ENCODE data around the gene GBE1.

Gene GBE1

GRCh38 chr3:81592101-81592500, 169.3 kb downstream of the GBE1 start:
- Mint-ChIP-seq H3K27me3 (ENCODE audit: low read depth) (no peaks in the 10 kb centered on the region), H3K4me3 (no peak overlapping the region), H3K36me3 (ENCODE audit: low read depth) (no peaks in the 10 kb centered on the region), H3K9me3 (no peaks in the 10 kb centered on the region), H3K4me1 (ENCODE audit: low read depth) (no peaks in the 10 kb centered on the region), H3K27ac (no peak overlapping the region)
- DNase-seq (ENCODE audit: low spot score), result no peak

GRCh38 chr3:81585937-81586336, 175.5 kb downstream of the GBE1 start:
- Mint-ChIP-seq H3K4me3 (no peak overlapping the region), H3K4me1 (ENCODE audit: low read depth) (peaks cover 4% of the 10 kb centered on the region), H3K27me3 (ENCODE audit: low read depth) (no peaks in the 10 kb centered on the region), H3K9me3 (no peaks in the 10 kb centered on the region), H3K36me3 (ENCODE audit: low read depth) (no peaks in the 10 kb centered on the region), H3K27ac (no peak overlapping the region)
- DNase-seq (ENCODE audit: low spot score), result no peak

GRCh38 chr3:81585056-81585455, 176.4 kb downstream of the GBE1 start:
- no peak overlapping the region for H3K27ac Mint-ChIP-seq
- peaks cover 4% of the 10 kb centered on the region for H3K4me1 Mint-ChIP-seq (ENCODE audit: low read depth)
- H3K4me3 Mint-ChIP-seq, result no peak overlapping the region
- no peaks in the 10 kb centered on the region for H3K27me3 Mint-ChIP-seq (ENCODE audit: low read depth)
- no peaks in the 10 kb centered on the region for H3K9me3 Mint-ChIP-seq
- no peaks in the 10 kb centered on the region for H3K36me3 Mint-ChIP-seq (ENCODE audit: low read depth)
- DNase-seq (ENCODE audit: low spot score), result no peak

GRCh38 chr3:81581966-81582599, 179.4 kb downstream of the GBE1 start:
- H3K4me3 Mint-ChIP-seq, result no peak overlapping the region

GRCh38 chr3:81580355-81580754, 181.1 kb downstream of the GBE1 start:
- H3K27me3 Mint-ChIP-seq (ENCODE audit: low read depth), result no peaks in the 10 kb centered on the region
- no peak overlapping the region for H3K4me3 Mint-ChIP-seq
- no peak overlapping the region for H3K27ac Mint-ChIP-seq
- H3K9me3 Mint-ChIP-seq, result no peaks in the 10 kb centered on the region
- no peaks in the 10 kb centered on the region for H3K36me3 Mint-ChIP-seq (ENCODE audit: low read depth)
- H3K4me1 Mint-ChIP-seq (ENCODE audit: low read depth), result peaks cover 4% of the 10 kb centered on the region
- no peak for DNase-seq (ENCODE audit: low spot score)

More at GRCh38 chr3:81581966-81582599, 179.4 kb downstream of the GBE1 start:
- no peak for DNase-seq (ENCODE audit: low spot score)
- Mint-ChIP-seq H3K36me3 (ENCODE audit: low read depth) (no peaks in the 10 kb centered on the region), H3K4me1 (ENCODE audit: low read depth) (peaks cover 4% of the 10 kb centered on the region), H3K27me3 (ENCODE audit: low read depth) (no peaks in the 10 kb centered on the region), H3K9me3 (no peaks in the 10 kb centered on the region), H3K27ac (no peak overlapping the region)

- H3K27ac Mint-ChIP-seq, result no peak overlapping the region
- no peak for DNase-seq (ENCODE audit: low spot score)
- H3K9me3 Mint-ChIP-seq, result no peaks in the 10 kb centered on the region
- no peaks in the 10 kb centered on the region for H3K36me3 Mint-ChIP-seq (ENCODE audit: low read depth)
- no peaks in the 10 kb centered on the region for H3K27me3 Mint-ChIP-seq (ENCODE audit: low read depth)
- no peak overlapping the region for H3K4me3 Mint-ChIP-seq
- no peaks in the 10 kb centered on the region for H3K4me1 Mint-ChIP-seq (ENCODE audit: low read depth)
These were observed 181.7 kb downstream of the GBE1 start for GRCh38 chr3:81579744-81580143.

GRCh38 chr3:81572201-81572756, 189.2 kb downstream of the GBE1 start:
- Mint-ChIP-seq H3K4me1 (ENCODE audit: low read depth) (peaks cover 11% of the 10 kb centered on the region), H3K9me3 (no peaks in the 10 kb centered on the region), H3K36me3 (ENCODE audit: low read depth) (peaks cover 15% of the 10 kb centered on the region), H3K27ac (no peak overlapping the region), H3K4me3 (no peak overlapping the region), H3K27me3 (ENCODE audit: low read depth) (no peaks in the 10 kb centered on the region)
- no peak for DNase-seq (ENCODE audit: low spot score)

- peaks cover 11% of the 10 kb centered on the region for H3K4me1 Mint-ChIP-seq (ENCODE audit: low read depth)
- H3K27ac Mint-ChIP-seq, result no peak overlapping the region
- H3K4me3 Mint-ChIP-seq, result no peak overlapping the region
- no peaks in the 10 kb centered on the region for H3K9me3 Mint-ChIP-seq
- peaks cover 14% of the 10 kb centered on the region for H3K36me3 Mint-ChIP-seq (ENCODE audit: low read depth)
- no peaks in the 10 kb centered on the region for H3K27me3 Mint-ChIP-seq (ENCODE audit: low read depth)
- no peak for DNase-seq (ENCODE audit: low spot score)
These were observed 193.1 kb downstream of the GBE1 start for GRCh38 chr3:81568378-81568777.

- Mint-ChIP-seq H3K4me3 (no peak overlapping the region), H3K9me3 (no peaks in the 10 kb centered on the region), H3K36me3 (ENCODE audit: low read depth) (peaks cover 5% of the 10 kb centered on the region), H3K4me1 (ENCODE audit: low read depth) (no peaks in the 10 kb centered on the region), H3K27ac (no peak overlapping the region), H3K27me3 (ENCODE audit: low read depth) (no peaks in the 10 kb centered on the region)
- no peak for DNase-seq (ENCODE audit: low spot score)
These were observed 196.4 kb downstream of the GBE1 start for GRCh38 chr3:81565041-81565440.

- Mint-ChIP-seq H3K27me3 (ENCODE audit: low read depth) (no peaks in the 10 kb centered on the region), H3K36me3 (ENCODE audit: low read depth) (no peaks in the 10 kb centered on the region), H3K27ac (no peak overlapping the region), H3K4me1 (ENCODE audit: low read depth) (peaks cover 2% of the 10 kb centered on the region), H3K4me3 (no peak overlapping the region), H3K9me3 (no peaks in the 10 kb centered on the region)
- no peak for DNase-seq (ENCODE audit: low spot score)
These were observed 203.3 kb downstream of the GBE1 start for GRCh38 chr3:81558106-81558505.

GRCh38 chr3:81554801-81555200, 206.6 kb downstream of the GBE1 start:
- Mint-ChIP-seq H3K4me1 (ENCODE audit: low read depth) (peaks cover 2% of the 10 kb centered on the region), H3K4me3 (no peak overlapping the region), H3K27me3 (ENCODE audit: low read depth) (no peaks in the 10 kb centered on the region), H3K36me3 (ENCODE audit: low read depth) (peaks cover 3% of the 10 kb centered on the region), H3K27ac (no peak overlapping the region), H3K9me3 (peaks cover 11% of the 10 kb centered on the region)
- no peak for DNase-seq (ENCODE audit: low spot score)

GRCh38 chr3:81554388-81554787, 207.1 kb downstream of the GBE1 start:
- Mint-ChIP-seq H3K27ac (no peak overlapping the region), H3K27me3 (ENCODE audit: low read depth) (no peaks in the 10 kb centered on the region), H3K4me1 (ENCODE audit: low read depth) (peaks cover 2% of the 10 kb centered on the region), H3K36me3 (ENCODE audit: low read depth) (peaks cover 3% of the 10 kb centered on the region), H3K9me3 (peaks cover 13% of the 10 kb centered on the region), H3K4me3 (no peak overlapping the region)
- no peak for DNase-seq (ENCODE audit: low spot score)

GRCh38 chr3:81550415-81550814, 211.0 kb downstream of the GBE1 start:
- Mint-ChIP-seq H3K27ac (no peak overlapping the region), H3K4me3 (no peak overlapping the region), H3K27me3 (ENCODE audit: low read depth) (no peaks in the 10 kb centered on the region), H3K36me3 (ENCODE audit: low read depth) (peaks cover 3% of the 10 kb centered on the region), H3K9me3 (peaks cover 23% of the 10 kb centered on the region), H3K4me1 (ENCODE audit: low read depth) (peaks cover 2% of the 10 kb centered on the region)
- DNase-seq (ENCODE audit: low spot score), result no peak

- Mint-ChIP-seq H3K9me3 (peaks cover 23% of the 10 kb centered on the region), H3K27me3 (ENCODE audit: low read depth) (no peaks in the 10 kb centered on the region), H3K27ac (no peak overlapping the region), H3K4me3 (no peak overlapping the region), H3K36me3 (ENCODE audit: low read depth) (peaks cover 3% of the 10 kb centered on the region), H3K4me1 (ENCODE audit: low read depth) (peaks cover 2% of the 10 kb centered on the region)
- no peak for DNase-seq (ENCODE audit: low spot score)
These were observed 211.6 kb downstream of the GBE1 start for GRCh38 chr3:81549831-81550230.

- peaks cover 23% of the 10 kb centered on the region for H3K9me3 Mint-ChIP-seq
- H3K4me3 Mint-ChIP-seq, result no peak overlapping the region
- no peak overlapping the region for H3K27ac Mint-ChIP-seq
- H3K27me3 Mint-ChIP-seq (ENCODE audit: low read depth), result no peaks in the 10 kb centered on the region
- H3K4me1 Mint-ChIP-seq (ENCODE audit: low read depth), result peaks cover under 1% of the 10 kb centered on the region
- H3K36me3 Mint-ChIP-seq (ENCODE audit: low read depth), result peaks cover 3% of the 10 kb centered on the region
- no peak for DNase-seq (ENCODE audit: low spot score)
These were observed 212.1 kb downstream of the GBE1 start for GRCh38 chr3:81549388-81549787.
